ENCODE data around the gene IMP4.
"Not testable (repeated sequence)": the region's sequence is repeated elsewhere in the genome, so short reads cannot be mapped to it uniquely, and the experiment has no call there.

IMP4 gene

GRCh38 chr2:130318906-130319305, 23.8 kb upstream of the IMP4 start:
- POLR2A ChIA-PET: no interaction called here
- TF ChIP-seq CTCF (IDR thresholded peaks at IDR 0.05; ENCODE audit: insufficient read depth, low read length, missing control alignments): no peak
- H3K4me3 ChIP-seq (ENCODE audit: low read depth, low read length): no peak overlapping the region
- CTCF ChIA-PET: interaction anchor here (1.7 kb wide), 1 partner anchor 13 kb away, joined by 5 read pairs; no protein-coding TSS in a partner anchor
- no peak for DNase-seq (ENCODE audit: low read depth, low spot score)

- H3K4me3 ChIP-seq (ENCODE audit: low read depth, low read length): no peak overlapping the region
- POLR2A ChIA-PET: no interaction called here
- TF ChIP-seq CTCF (IDR thresholded peaks at IDR 0.05; ENCODE audit: insufficient read depth, low read length, missing control alignments): no peak
- DNase-seq (ENCODE audit: low read depth, low spot score): no peak
- CTCF ChIA-PET: interaction anchor here (1.7 kb wide), 1 partner anchor 13 kb away, joined by 5 read pairs; no protein-coding TSS in a partner anchor
Observed at GRCh38 chr2:130319536-130319935, 23.2 kb upstream of the IMP4 start.

- DNase-seq (ENCODE audit: low read depth, low spot score): no peak
- POLR2A ChIA-PET: interaction anchor here (1.1 to 1.3 kb wide), 2 partner anchors 9 to 75 kb away, joined by 3 read pairs; no protein-coding TSS in a partner anchor
- no peak overlapping the region for H3K4me3 ChIP-seq (ENCODE audit: low read depth, low read length)
- TF ChIP-seq CTCF (IDR thresholded peaks at IDR 0.05; ENCODE audit: insufficient read depth, low read length, missing control alignments): no peak
- CTCF ChIA-PET: interaction anchor here (1.0 to 8.7 kb wide), 3 partner anchors 9 to 392 kb away, joined by 3 to 60 read pairs (median 4); no protein-coding TSS in a partner anchor
Observed at GRCh38 chr2:130327703-130328527, 14.8 kb upstream of the IMP4 start.

- TF ChIP-seq CTCF (IDR thresholded peaks at IDR 0.05; ENCODE audit: insufficient read depth, low read length, missing control alignments): no peak
- POLR2A ChIA-PET: interaction anchor here (1.1 to 1.3 kb wide), 2 partner anchors 8 to 75 kb away, joined by 3 read pairs; no protein-coding TSS in a partner anchor
Observed at GRCh38 chr2:130328710-130329109, 14.0 kb upstream of the IMP4 start.

GRCh38 chr2:130332271-130333073, 10.2 kb upstream of the IMP4 start:
- ChIA-PET POLR2A (interaction anchor here (0.7 to 1.0 kb wide), 3 partner anchors 11 to 151 kb away, joined by 3 to 4 read pairs (median 3); partner anchors contain the start of genes IMP4, MZT2B and SMPD4), CTCF (interaction anchor here (0.8 to 8.7 kb wide), 15 partner anchors 10 to 396 kb away, joined by 3 to 88 read pairs (median 6); partner anchors contain the start of genes IMP4, MZT2B and SMPD4)
- no peak overlapping the region for H3K4me3 ChIP-seq (ENCODE audit: low read depth, low read length)
- peak; percentile 96 for TF ChIP-seq CTCF (IDR thresholded peaks at IDR 0.05; ENCODE audit: insufficient read depth, low read length, missing control alignments)
- DNase-seq (ENCODE audit: low read depth, low spot score): no peak

More at GRCh38 chr2:130328710-130329109, 14.0 kb upstream of the IMP4 start:
- DNase-seq (ENCODE audit: low read depth, low spot score): no peak
- no peak overlapping the region for H3K4me3 ChIP-seq (ENCODE audit: low read depth, low read length)
- CTCF ChIA-PET: interaction anchor here (1.0 to 8.7 kb wide), 2 partner anchors 8 to 392 kb away, joined by 4 to 60 read pairs; no protein-coding TSS in a partner anchor

- H3K4me3 ChIP-seq (ENCODE audit: low read depth, low read length); DNase-seq (ENCODE audit: low read depth, low spot score): not testable (repeated sequence)
- POLR2A ChIA-PET: interaction anchor here (0.9 to 1.0 kb wide), 2 partner anchors 10 to 152 kb away, joined by 3 to 4 read pairs; partner anchors contain the start of genes IMP4, MZT2B and SMPD4
- CTCF ChIA-PET: interaction anchor here (0.8 to 8.7 kb wide), 15 partner anchors 9 to 397 kb away, joined by 3 to 88 read pairs (median 6); partner anchors contain the start of genes IMP4, MZT2B, PTPN18 and SMPD4
Observed at GRCh38 chr2:130333253-130333652, 9.4 kb upstream of the IMP4 start.
